Vagina (tissue), 2 donors: ENCODE data around the gene PSEN2.

Experiments used
- CTCF ChIP-seq, 3 experiments: fragments of 450-650 bp in 2 of 3; fragments of 200-600 bp in 1 of 3; sonication (generic) in 1 of 3; IDR thresholded peaks; one replicate each; pipeline ENCODE4 v1.5.1; 2017 to 2019; ENCODE audit warnings: antibody characterized with exemption in 3 of 3, mild to moderate bottlenecking in 2 of 3, moderate library complexity in 2 of 3
- POLR2A ChIP-seq, 2 donors: fragments of 450-650 bp; IDR thresholded peaks; one replicate each; pipeline ENCODE4 v1.6.1; 2017; ENCODE audit warnings: antibody characterized with exemption in 2 of 2, mild to moderate bottlenecking in 2 of 2, moderate library complexity in 2 of 2
- POLR2AphosphoS5 ChIP-seq, 2 donors: sonication (generic); formaldehyde crosslinking; IDR thresholded peaks; one replicate each; pipeline ENCODE4 v1.9.0; 2017; ENCODE audit warnings: antibody characterized with exemption in 2 of 2, mild to moderate bottlenecking in 2 of 2, low read depth in 1 of 2; ENCODE audit not compliant: insufficient read depth in 1 of 2

- TF ChIP-seq CTCF (IDR thresholded peaks at IDR 0.05), result no peak
- no peak for TF ChIP-seq POLR2AphosphoS5 (IDR thresholded peaks at IDR 0.05; ENCODE audit: insufficient read depth in 1 of 2, low read depth in 1 of 2)
- TF ChIP-seq POLR2A (IDR thresholded peaks at IDR 0.05), result no peak
Observed at GRCh38 chr1:226867461-226868054, 2.9 kb upstream of the PSEN2 start.
